NT2/D1 (cell line): ENCODE data around the gene LYPD6B.

Source experiments
- DNase-seq: peaks from one replicate; pipeline ENCODE4 v3.0.0-alpha.2; 2011; ENCODE audit warnings: low read depth, low spot score
- H3K27me3 ChIP-seq: 2 replicates; pipeline ENCODE4 v1.6.0; 2011; ENCODE audit warnings: mild to moderate bottlenecking; ENCODE audit not compliant: insufficient read length, insufficient read depth
- H3K36me3 ChIP-seq: 2 replicates; pipeline ENCODE4 v1.6.1; 2011; ENCODE audit warnings: mild to moderate bottlenecking, low read length, mixed read lengths; ENCODE audit not compliant: insufficient read depth, insufficient read length
- H3K4me1 ChIP-seq: 2 replicates; pipeline ENCODE4 v1.5.1; 2011; ENCODE audit not compliant: insufficient read depth, insufficient read length
- H3K4me3 ChIP-seq: 2 replicates; pipeline ENCODE4 v1.5.1; 2011; ENCODE audit warnings: low read depth; ENCODE audit not compliant: insufficient read length
- H3K9ac ChIP-seq: 2 replicates; pipeline ENCODE4 v1.6.0; 2011; ENCODE audit warnings: low read depth; ENCODE audit not compliant: insufficient read length
- H3K9me3 ChIP-seq: 2 replicates; pipeline ENCODE4 v1.5.1; 2011; ENCODE audit warnings: mild to moderate bottlenecking, low read length; ENCODE audit not compliant: insufficient read depth
- SUZ12 ChIP-seq: IDR thresholded peaks from 2 replicates; pipeline ENCODE4 v1.6.1; 2011; ENCODE audit not compliant: insufficient read length, insufficient read depth; ENCODE audit errors: extremely low read depth
- YY1 ChIP-seq: IDR thresholded peaks from 2 replicates; pipeline ENCODE4 v1.6.1; 2011; ENCODE audit not compliant: insufficient read length, insufficient read depth
- ZNF274 ChIP-seq: IDR thresholded peaks from 2 replicates; pipeline ENCODE4 v1.6.1; 2011; ENCODE audit warnings: mild to moderate bottlenecking, low read depth, low read length

The LYPD6B gene

GRCh38 chr2:149042881-149043280, 4.4 kb downstream of the LYPD6B start:
- Histone ChIP-seq H3K9ac (no peak overlapping the region), H3K9me3 (peaks cover 8% of the 10 kb centered on the region; the same call in 1 of the 2 replicates), H3K4me1 (peaks cover 2% of the 10 kb centered on the region), H3K27me3 (peaks cover 19% of the 10 kb centered on the region), H3K4me3 (no peak overlapping the region), H3K36me3 (no peaks in the 10 kb centered on the region)
- DNase-seq: no peak
- no peak for TF ChIP-seq YY1
- TF ChIP-seq SUZ12: no peak
- no peak for TF ChIP-seq ZNF274

GRCh38 chr2:149044500-149044899, 6.0 kb downstream of the LYPD6B start:
- Histone ChIP-seq H3K4me3 (no peak overlapping the region), H3K9ac (no peak overlapping the region), H3K27me3 (peaks cover 5% of the 10 kb centered on the region), H3K9me3 (peaks cover 8% of the 10 kb centered on the region; the same call in 1 of the 2 replicates), H3K36me3 (no peaks in the 10 kb centered on the region), H3K4me1 (no peaks in the 10 kb centered on the region)
- DNase-seq: no peak
- TF ChIP-seq SUZ12: no peak
- no peak for TF ChIP-seq ZNF274

GRCh38 chr2:149047118-149047517, 8.6 kb downstream of the LYPD6B start:
- Histone ChIP-seq H3K9me3 (peaks cover 8% of the 10 kb centered on the region; the same call in 1 of the 2 replicates), H3K27me3 (no peaks in the 10 kb centered on the region), H3K4me1 (no peaks in the 10 kb centered on the region), H3K4me3 (no peak overlapping the region), H3K36me3 (no peaks in the 10 kb centered on the region), H3K9ac (no peak overlapping the region)
- DNase-seq: no peak
- no peak for TF ChIP-seq SUZ12
- TF ChIP-seq YY1: no peak
- TF ChIP-seq ZNF274: no peak

- no peak for TF ChIP-seq YY1
- no peak for TF ChIP-seq ZNF274
- TF ChIP-seq SUZ12: no peak
Observed at GRCh38 chr2:149049142-149049541, 10.6 kb downstream of the LYPD6B start.

GRCh38 chr2:149050188-149050587, 11.7 kb downstream of the LYPD6B start:
- no peak for DNase-seq
- Histone ChIP-seq H3K4me1 (no peaks in the 10 kb centered on the region), H3K9ac (no peak overlapping the region), H3K9me3 (peaks cover 8% of the 10 kb centered on the region; the same call in 1 of the 2 replicates), H3K4me3 (no peak overlapping the region), H3K27me3 (no peaks in the 10 kb centered on the region), H3K36me3 (no peaks in the 10 kb centered on the region)
- TF ChIP-seq YY1 (no peak), ZNF274 (no peak), SUZ12 (no peak)

More at GRCh38 chr2:149049142-149049541, 10.6 kb downstream of the LYPD6B start:
- Histone ChIP-seq H3K36me3 (no peaks in the 10 kb centered on the region), H3K9me3 (peaks cover 8% of the 10 kb centered on the region; the same call in 1 of the 2 replicates), H3K4me3 (no peak overlapping the region), H3K9ac (no peak overlapping the region), H3K27me3 (no peaks in the 10 kb centered on the region), H3K4me1 (no peaks in the 10 kb centered on the region)
- DNase-seq: no peak

DNA sequence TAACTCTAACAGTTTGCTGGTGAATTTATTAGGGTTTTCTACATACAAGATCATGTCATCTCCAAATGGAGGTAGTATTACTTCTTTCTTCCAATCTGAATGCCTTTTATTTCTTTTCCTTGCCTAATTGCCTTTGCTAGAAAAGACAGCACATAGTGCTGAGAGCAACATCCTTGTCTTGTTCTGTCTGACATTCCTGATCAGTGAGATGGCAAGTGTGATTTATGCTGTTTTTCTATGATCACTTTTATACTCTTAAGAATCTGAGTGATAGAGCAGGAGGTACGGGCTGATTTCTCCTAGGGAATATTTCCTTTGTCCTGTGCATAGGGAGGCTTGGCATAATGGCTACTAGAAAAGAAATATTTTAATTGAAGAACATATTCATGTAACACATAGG, 17.3 kb downstream of the LYPD6B start:
- no peak for DNase-seq
- no peaks in the 10 kb centered on the region for H3K36me3 ChIP-seq
- no peaks in the 10 kb centered on the region for H3K27me3 ChIP-seq
- H3K9me3 ChIP-seq: no peaks in the 10 kb centered on the region
- H3K9ac ChIP-seq: no peak overlapping the region
- TF ChIP-seq SUZ12: no peak
- H3K4me1 ChIP-seq: no peaks in the 10 kb centered on the region
- no peak overlapping the region for H3K4me3 ChIP-seq

DNA sequence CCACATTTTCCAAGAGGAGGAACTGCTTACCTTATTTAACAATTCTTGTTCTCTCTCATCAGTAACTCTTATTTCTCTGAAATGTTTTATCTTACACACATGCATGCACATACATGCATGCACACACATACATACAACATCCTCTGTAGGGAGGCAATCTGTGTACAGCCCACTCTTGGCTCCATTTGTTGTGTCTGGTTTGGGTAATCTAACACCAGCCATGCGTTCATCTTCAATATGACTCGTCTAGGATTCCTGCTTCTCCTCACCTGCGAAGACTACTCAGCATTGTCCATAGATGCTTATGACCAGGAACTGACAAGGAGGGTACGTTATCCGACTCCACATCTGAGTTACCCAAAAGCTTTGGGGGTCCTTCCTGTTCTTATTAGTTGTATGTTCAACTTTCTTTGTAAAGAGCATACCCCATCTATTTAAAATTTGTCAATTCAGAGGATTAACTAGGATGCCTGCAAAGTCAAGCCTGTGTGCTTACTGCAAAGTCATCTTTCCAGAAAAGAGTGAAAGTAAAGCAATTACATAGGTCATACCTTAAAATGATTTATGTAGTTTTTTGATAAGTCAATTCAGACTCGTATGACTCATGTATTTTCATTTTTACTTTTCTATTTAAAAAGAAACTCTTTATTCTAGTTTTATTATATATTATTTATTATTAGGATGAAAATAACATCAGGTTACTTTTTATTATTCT, 18.2 kb downstream of the LYPD6B start:
- TF ChIP-seq SUZ12 (no peak), YY1 (no peak), ZNF274 (no peak)
- no peaks in the 10 kb centered on the region for H3K9me3 ChIP-seq
- no peak overlapping the region for H3K9ac ChIP-seq
- H3K4me1 ChIP-seq: no peaks in the 10 kb centered on the region
- H3K27me3 ChIP-seq: no peaks in the 10 kb centered on the region
- no peak overlapping the region for H3K4me3 ChIP-seq
- no peak for DNase-seq
- no peaks in the 10 kb centered on the region for H3K36me3 ChIP-seq

DNA sequence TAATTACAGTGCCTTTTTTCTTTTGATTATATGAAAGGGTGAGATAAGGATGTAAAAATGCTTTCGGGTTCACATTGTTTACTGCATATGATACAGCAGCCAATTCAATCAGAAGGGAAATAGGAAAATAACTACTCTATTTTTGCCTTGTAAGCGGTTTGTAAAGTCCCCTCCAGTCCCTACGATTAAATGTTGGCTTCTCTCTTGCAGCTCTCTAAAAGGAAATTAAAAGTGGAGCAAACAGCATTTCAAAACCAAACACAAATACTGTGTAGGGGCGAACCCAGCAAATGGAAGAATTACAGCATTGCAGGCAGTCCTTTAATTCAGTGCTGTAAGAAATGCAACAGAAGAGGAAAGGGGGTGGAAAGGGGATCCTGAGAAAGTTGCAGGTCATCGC, 18.9 kb downstream of the LYPD6B start:
- Histone ChIP-seq H3K27me3 (no peaks in the 10 kb centered on the region), H3K9ac (no peak overlapping the region), H3K4me1 (no peaks in the 10 kb centered on the region), H3K36me3 (no peaks in the 10 kb centered on the region), H3K4me3 (no peak overlapping the region), H3K9me3 (no peaks in the 10 kb centered on the region)
- TF ChIP-seq YY1 (no peak), ZNF274 (no peak), SUZ12 (no peak)
- DNase-seq: no peak
